Esophagus squamous epithelium (tissue), 5 donors: ENCODE measurements around the gene KLF14. TPM values are rescaled to one million over a fixed set of nuclear protein-coding genes. Genes with fewer than 3 reads are reported as not detected.

Experiments
- DNase-seq: peaks from one replicate; lab custom pipeline; 2025; lab: John Stamatoyannopoulos, UW
- H3K27ac ChIP-seq, 4 donors: fragments of 200-600 bp; sonication (generic); one replicate each; pipeline ENCODE4 v1.5.1; 2016 to 2019; ENCODE audit warnings: mild to moderate bottlenecking in 1 of 4
- H3K27me3 ChIP-seq, 4 donors: fragments of 200-600 bp; sonication (generic); 1 replicate in 3 of 4; 2 replicates in 1 of 4; pipeline versions ENCODE4 v1.5.1 to v1.6.0; 2017 to 2021; ENCODE audit warnings: antibody characterized with exemption in 1 of 4
- H3K36me3 ChIP-seq, 3 donors: fragments of 200-600 bp; sonication (generic); one replicate each; pipeline ENCODE4 v1.5.1; 2016 to 2019
- H3K4me1 ChIP-seq, 3 donors: fragments of 200-600 bp; sonication (generic); one replicate each; pipeline ENCODE4 v1.5.1; 2017 to 2019
- H3K4me3 ChIP-seq, 4 donors: fragments of 200-600 bp; sonication (generic); 1 replicate in 3 of 4; 2 replicates in 1 of 4; pipeline ENCODE4 v1.5.1; 2016 to 2019; ENCODE audit warnings: mild to moderate bottlenecking in 2 of 4, moderate library complexity in 1 of 4
- H3K9me3 ChIP-seq, 3 donors: fragments of 200-600 bp; sonication (generic); one replicate each; pipeline ENCODE4 v1.5.1; 2016 to 2019
- CTCF ChIP-seq, 6 experiments: fragments of 450-650 bp in 4 of 6; fragments of 200-600 bp in 2 of 6; sonication (generic) in 2 of 6; IDR thresholded peaks; one replicate each; pipeline ENCODE4 v1.5.1; 2016 to 2019; ENCODE audit warnings: antibody characterized with exemption in 6 of 6, mild to moderate bottlenecking in 4 of 6, moderate library complexity in 4 of 6
- WGBS, 2 donors: methylation state at CpG; one replicate each; pipeline ENCODE4 v1.1.5; 2018; 5-methylcytosine and 5-hydroxymethylcytosine counted together
- intact Hi-C: fragments of 100-400 bp; cut with DNase I; formaldehyde crosslinking; loops from one replicate; pipeline ENCODE4 v1.15.0; 2022
- total RNA-seq, 4 donors: library from RNA; depleted of rRNA; stranded (reverse); fragments of >200 nt; gene quantifications; one replicate each; pipeline ENCODE4 v1.1.0, GENCODE V29; 2016
- donor health status: DM: yes; HTN: yes; CAD: no.

KLF14 gene
- total RNA-seq, 4 donors from 2014 or later, result under 0.01 to 0.13 TPM; not detected in 2

DNA sequence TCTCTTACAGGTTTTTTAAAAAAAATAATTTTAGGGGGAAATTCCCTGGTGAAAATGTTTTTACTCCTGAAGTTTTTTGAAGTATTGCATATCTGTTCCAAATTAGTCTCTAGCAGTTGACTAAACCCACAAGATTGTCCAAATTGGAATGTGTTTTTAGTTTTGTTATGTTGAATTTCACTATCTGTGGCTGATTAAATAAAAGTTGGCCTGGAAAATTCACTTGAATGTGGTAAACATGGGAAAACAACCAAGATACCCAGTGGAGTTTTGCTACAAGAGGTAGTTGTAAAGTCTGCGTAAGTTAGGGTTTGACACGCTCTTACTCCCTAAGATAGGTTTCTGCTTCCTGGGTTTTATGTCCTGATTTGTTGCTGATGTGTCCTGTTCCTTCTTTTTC, 51.0 kb downstream of the KLF14 start:
- Histone ChIP-seq H3K4me3 (no peak overlapping the region), H3K4me1 (no peaks in the 10 kb centered on the region), H3K27ac (no peak overlapping the region), H3K27me3 (no peaks in the 10 kb centered on the region), H3K36me3 (no peaks in the 10 kb centered on the region), H3K9me3 (no peaks in the 10 kb centered on the region)
- intact Hi-C loops, result no loop called here
- TF ChIP-seq CTCF (IDR thresholded peaks at IDR 0.05), result no peak
- DNase-seq, result no peak
- 93 to 97% methylated on average over 2 of the region's 2 CpGs for WGBS, 2 donors

Other genes starting within 250 kb of the KLF14 start
- gene MEST, start 242.1 kb downstream of the KLF14 start, total RNA-seq, result 10 to 100 TPM in 2 of 4 donors, 1 to 10 TPM in 2; 5.2 to 14.0 (median 9.3) TPM
- gene COPG2, start 65.5 kb downstream of the KLF14 start, total RNA-seq, result 10 to 100 TPM; 12.3 to 28.2 (median 17.8) TPM
- not detected for gene TSGA13, start 47.7 kb downstream of the KLF14 start, total RNA-seq